Astrocyte (in vitro differentiated cells and primary cell): ENCODE results near the gene YJU2. TPM values are rescaled to one million over a fixed set of nuclear protein-coding genes. Genes with fewer than 3 reads are reported as not detected.

Source experiments
- DNase-seq: peaks from one replicate; pipeline ENCODE4 v3.0.0-alpha.2; 2010; ENCODE audit warnings: low read depth
- FAIRE-seq: peaks from 2 replicates; lab custom pipeline; 2011; peaks lifted over from hg19 to GRCh38; lab: Jason Lieb, UNC
- H2AFZ ChIP-seq: 2 replicates; pipeline ENCODE4 v1.6.0; 2012; ENCODE audit warnings: low read depth, low read length, inconsistent platforms
- H3K27ac ChIP-seq: 2 replicates; pipeline ENCODE4 v1.5.1; 2011; ENCODE audit warnings: low read depth, low read length, inconsistent platforms
- H3K27me3 ChIP-seq: 2 replicates; pipeline ENCODE4 v1.6.0; 2011; ENCODE audit warnings: low read length, inconsistent platforms; ENCODE audit not compliant: insufficient read depth
- H3K36me3 ChIP-seq: 2 replicates; pipeline ENCODE4 v1.5.1; 2011; ENCODE audit warnings: low read length, inconsistent platforms; ENCODE audit not compliant: insufficient read depth
- H3K4me1 ChIP-seq: 2 replicates; pipeline ENCODE4 v1.5.1; 2011; ENCODE audit warnings: low read length, inconsistent platforms; ENCODE audit not compliant: insufficient read depth
- H3K4me2 ChIP-seq: 2 replicates; pipeline ENCODE4 v1.6.0; 2012; ENCODE audit warnings: low read length, inconsistent platforms
- H3K4me3 ChIP-seq: 2 replicates; pipeline ENCODE4 v1.5.1; 2011; ENCODE audit warnings: low read depth, mild to moderate bottlenecking, low read length, inconsistent platforms; ENCODE audit not compliant: insufficient read depth
- H3K79me2 ChIP-seq: 2 replicates; pipeline ENCODE4 v1.6.0; 2012; ENCODE audit warnings: mild to moderate bottlenecking, low read length, inconsistent platforms; ENCODE audit not compliant: insufficient read depth
- H3K9ac ChIP-seq: 2 replicates; pipeline ENCODE4 v1.6.0; 2012; ENCODE audit warnings: mild to moderate bottlenecking, low read length, inconsistent platforms
- H3K9me3 ChIP-seq: 2 replicates; pipeline ENCODE4 v1.5.1; 2012; ENCODE audit warnings: low read depth, mild to moderate bottlenecking, low read length, inconsistent platforms; ENCODE audit not compliant: insufficient read depth
- H4K20me1 ChIP-seq: 2 replicates; pipeline ENCODE4 v1.6.0; 2012; ENCODE audit warnings: low read length, inconsistent platforms; ENCODE audit not compliant: insufficient read depth
- H3K27ac Mint-ChIP-seq: one replicate; pipeline ENCODE4 v1.8.0; 2021; ENCODE audit warnings: mild to moderate bottlenecking, mixed read lengths; ENCODE audit not compliant: unreplicated experiment
- H3K27me3 Mint-ChIP-seq: one replicate; pipeline ENCODE4 v1.8.0; 2021; ENCODE audit warnings: low read depth, mixed read lengths; ENCODE audit not compliant: unreplicated experiment
- H3K36me3 Mint-ChIP-seq: one replicate; pipeline ENCODE4 v1.8.0; 2021; ENCODE audit warnings: low read depth, mixed read lengths; ENCODE audit not compliant: unreplicated experiment
- H3K4me1 Mint-ChIP-seq: one replicate; pipeline ENCODE4 v1.8.0; 2021; ENCODE audit warnings: low read depth, mixed read lengths; ENCODE audit not compliant: unreplicated experiment
- H3K4me3 Mint-ChIP-seq: one replicate; pipeline ENCODE4 v1.8.0; 2021; ENCODE audit warnings: mild to moderate bottlenecking, moderate library complexity, mixed read lengths; ENCODE audit not compliant: unreplicated experiment
- H3K9me3 Mint-ChIP-seq: one replicate; pipeline ENCODE4 v1.8.0; 2021; ENCODE audit warnings: mild to moderate bottlenecking, mixed read lengths; ENCODE audit not compliant: unreplicated experiment
- CTCF ChIP-seq: IDR thresholded peaks from 2 replicates; pipeline ENCODE4 v1.5.1; 2011; ENCODE audit warnings: low read depth, mild to moderate bottlenecking, inconsistent platforms, low read length, moderate library complexity; ENCODE audit not compliant: insufficient read depth
- EZH2 ChIP-seq: IDR thresholded peaks from 2 replicates; pipeline ENCODE4 v1.6.1; 2012; ENCODE audit warnings: mild to moderate bottlenecking, low read length, inconsistent platforms; ENCODE audit not compliant: insufficient read depth
- total RNA-seq: library from RNA; stranded (reverse); gene quantifications from 2 replicates; pipeline ENCODE4 v1.2.1, GENCODE V29; 2021

Gene YJU2
- total RNA-seq, 1 donor from 2014 or later = 14.0 TPM

- Histone ChIP-seq H3K9ac (no peak overlapping the region), H4K20me1 (no peaks in the 10 kb centered on the region), H3K27ac (no peak overlapping the region), H3K27me3 (peaks cover 6% of the 10 kb centered on the region), H3K4me1 (no peaks in the 10 kb centered on the region), H2AFZ (no peak overlapping the region), H3K4me3 (no peak overlapping the region), H3K36me3 (no peaks in the 10 kb centered on the region), H3K4me2 (no peak overlapping the region), H3K79me2 (no peaks in the 10 kb centered on the region), H3K9me3 (no peaks in the 10 kb centered on the region)
- H3K36me3 Mint-ChIP-seq = no peaks in the 10 kb centered on the region
- peaks cover 29% of the 10 kb centered on the region for H3K27me3 Mint-ChIP-seq
- no peak for TF ChIP-seq CTCF
- no peak for TF ChIP-seq EZH2
- no peak for FAIRE-seq
- H3K4me1 Mint-ChIP-seq = no peaks in the 10 kb centered on the region
- no peak overlapping the region for H3K4me3 Mint-ChIP-seq
- DNase-seq = no peak
- no peak overlapping the region for H3K27ac Mint-ChIP-seq
- peaks cover 2% of the 10 kb centered on the region for H3K9me3 Mint-ChIP-seq
These were observed 44.4 kb downstream of the YJU2 start for GRCh38 chr19:4291184-4291732.

GRCh38 chr19:4292515-4292914, 45.6 kb downstream of the YJU2 start:
- Histone ChIP-seq H3K4me1 (no peaks in the 10 kb centered on the region), H3K27ac (no peak overlapping the region), H3K9ac (no peak overlapping the region), H2AFZ (no peak overlapping the region), H3K27me3 (peaks cover 9% of the 10 kb centered on the region), H3K4me3 (no peak overlapping the region), H3K79me2 (no peaks in the 10 kb centered on the region), H3K4me2 (no peak overlapping the region), H3K36me3 (no peaks in the 10 kb centered on the region), H3K9me3 (no peaks in the 10 kb centered on the region), H4K20me1 (no peaks in the 10 kb centered on the region)
- H3K4me3 Mint-ChIP-seq = no peak overlapping the region
- H3K4me1 Mint-ChIP-seq = no peaks in the 10 kb centered on the region
- TF ChIP-seq EZH2 = no peak
- TF ChIP-seq CTCF = no peak
- DNase-seq (no peak), FAIRE-seq (no peak)
- H3K27ac Mint-ChIP-seq = no peak overlapping the region
- H3K36me3 Mint-ChIP-seq = no peaks in the 10 kb centered on the region
- H3K9me3 Mint-ChIP-seq = no peaks in the 10 kb centered on the region
- H3K27me3 Mint-ChIP-seq = peaks cover 20% of the 10 kb centered on the region

- Mint-ChIP-seq H3K27ac (no peak overlapping the region), H3K36me3 (no peaks in the 10 kb centered on the region), H3K9me3 (no peaks in the 10 kb centered on the region), H3K27me3 (peaks cover 13% of the 10 kb centered on the region), H3K4me3 (no peak overlapping the region), H3K4me1 (no peaks in the 10 kb centered on the region)
- Histone ChIP-seq H3K4me2 (no peak overlapping the region), H3K36me3 (no peaks in the 10 kb centered on the region), H3K4me3 (no peak overlapping the region), H3K27me3 (peaks cover 9% of the 10 kb centered on the region), H4K20me1 (no peaks in the 10 kb centered on the region), H3K9me3 (no peaks in the 10 kb centered on the region), H3K9ac (no peak overlapping the region), H3K4me1 (no peaks in the 10 kb centered on the region), H3K79me2 (no peaks in the 10 kb centered on the region), H2AFZ (no peak overlapping the region), H3K27ac (no peak overlapping the region)
- TF ChIP-seq EZH2 = no peak
- FAIRE-seq = no peak
- DNase-seq = no peak
These were observed 47.5 kb downstream of the YJU2 start for GRCh38 chr19:4294389-4294788.
